BJ (cell line): ENCODE results near the gene PACS2. TPM values are rescaled to one million over a fixed set of nuclear protein-coding genes. Genes with fewer than 3 reads are reported as not detected.

ENCODE experiments used
- CTCF ChIA-PET: fragments of 350-600 bp; formaldehyde crosslinking; extraction: SDS; loops from one replicate; lab custom pipeline; 2021; ENCODE audit warnings: antibody characterized with exemption, inconsistent platforms; lab: Yijun Ruan, JAX
- POLR2A ChIA-PET: fragments of 300-600 bp; sonication (Branson Sonifier 250); formaldehyde crosslinking; extraction: SDS; loops from one replicate; lab custom pipeline; 2021; ENCODE audit warnings: antibody characterized with exemption; lab: Charles Lee
- DNase-seq: peaks from one replicate; pipeline ENCODE4 v3.0.0-alpha.2; 2011; ENCODE audit warnings: low read depth
- H3K27me3 ChIP-seq: 2 replicates; pipeline ENCODE4 v1.6.0; 2011; ENCODE audit warnings: low read length; ENCODE audit not compliant: control insufficient read depth, insufficient read depth
- H3K36me3 ChIP-seq: 2 replicates; pipeline ENCODE4 v1.5.1; 2011; ENCODE audit warnings: low read length; ENCODE audit not compliant: control insufficient read depth, insufficient read depth
- H3K4me3 ChIP-seq: 2 replicates; pipeline ENCODE4 v1.5.1; 2011; ENCODE audit warnings: low read depth, mild to moderate bottlenecking, control low read depth, low read length
- polyA plus RNA-seq: library from polyadenylated mRNA; depleted of rRNA; stranded (reverse); fragments of >200 nt; gene quantifications from 2 replicates; pipeline ENCODE4 v1.2.3, GENCODE V29; 2011
- TF ChIP-seq, protein P1 (sequence below): IDR thresholded peaks from 2 replicates; pipeline ENCODE4 v1.5.1; 2011; ENCODE audit warnings: low read depth, mild to moderate bottlenecking, control low read depth, inconsistent platforms, low read length, moderate library complexity; ENCODE audit not compliant: insufficient read depth

The PACS2 gene
- polyA plus RNA-seq, 1 experiment = 21.4 TPM

- no peaks in the 10 kb centered on the region for H3K27me3 ChIP-seq
- ChIA-PET CTCF (interaction anchor here (0.9 to 1.1 kb wide), 4 partner anchors 16 to 264 kb away, joined by 3 to 4 read pairs (median 4); no protein-coding TSS in a partner anchor), POLR2A (no interaction called here)
- peaks cover 14% of the 10 kb centered on the region for H3K36me3 ChIP-seq
- DNase-seq = no peak
- H3K4me3 ChIP-seq = no peak overlapping the region
- TF ChIP-seq, protein P1, sequence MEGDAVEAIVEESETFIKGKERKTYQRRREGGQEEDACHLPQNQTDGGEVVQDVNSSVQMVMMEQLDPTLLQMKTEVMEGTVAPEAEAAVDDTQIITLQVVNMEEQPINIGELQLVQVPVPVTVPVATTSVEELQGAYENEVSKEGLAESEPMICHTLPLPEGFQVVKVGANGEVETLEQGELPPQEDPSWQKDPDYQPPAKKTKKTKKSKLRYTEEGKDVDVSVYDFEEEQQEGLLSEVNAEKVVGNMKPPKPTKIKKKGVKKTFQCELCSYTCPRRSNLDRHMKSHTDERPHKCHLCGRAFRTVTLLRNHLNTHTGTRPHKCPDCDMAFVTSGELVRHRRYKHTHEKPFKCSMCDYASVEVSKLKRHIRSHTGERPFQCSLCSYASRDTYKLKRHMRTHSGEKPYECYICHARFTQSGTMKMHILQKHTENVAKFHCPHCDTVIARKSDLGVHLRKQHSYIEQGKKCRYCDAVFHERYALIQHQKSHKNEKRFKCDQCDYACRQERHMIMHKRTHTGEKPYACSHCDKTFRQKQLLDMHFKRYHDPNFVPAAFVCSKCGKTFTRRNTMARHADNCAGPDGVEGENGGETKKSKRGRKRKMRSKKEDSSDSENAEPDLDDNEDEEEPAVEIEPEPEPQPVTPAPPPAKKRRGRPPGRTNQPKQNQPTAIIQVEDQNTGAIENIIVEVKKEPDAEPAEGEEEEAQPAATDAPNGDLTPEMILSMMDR = no peak
These were observed 40.0 kb downstream of the PACS2 start for GRCh38 chr14:105354541-105354940.

GRCh38 chr14:105355049-105355575 is 40.6 kb downstream of the PACS2 start:
- POLR2A ChIA-PET = no interaction called here
- no peaks in the 10 kb centered on the region for H3K27me3 ChIP-seq
- CTCF ChIA-PET = interaction anchor here (1.0 kb wide), 1 partner anchor 15 kb away, joined by 4 read pairs; no protein-coding TSS in a partner anchor
- TF ChIP-seq, protein P1 = no peak
- peaks cover 13% of the 10 kb centered on the region for H3K36me3 ChIP-seq
- DNase-seq = no peak
- no peak overlapping the region for H3K4me3 ChIP-seq

DNA sequence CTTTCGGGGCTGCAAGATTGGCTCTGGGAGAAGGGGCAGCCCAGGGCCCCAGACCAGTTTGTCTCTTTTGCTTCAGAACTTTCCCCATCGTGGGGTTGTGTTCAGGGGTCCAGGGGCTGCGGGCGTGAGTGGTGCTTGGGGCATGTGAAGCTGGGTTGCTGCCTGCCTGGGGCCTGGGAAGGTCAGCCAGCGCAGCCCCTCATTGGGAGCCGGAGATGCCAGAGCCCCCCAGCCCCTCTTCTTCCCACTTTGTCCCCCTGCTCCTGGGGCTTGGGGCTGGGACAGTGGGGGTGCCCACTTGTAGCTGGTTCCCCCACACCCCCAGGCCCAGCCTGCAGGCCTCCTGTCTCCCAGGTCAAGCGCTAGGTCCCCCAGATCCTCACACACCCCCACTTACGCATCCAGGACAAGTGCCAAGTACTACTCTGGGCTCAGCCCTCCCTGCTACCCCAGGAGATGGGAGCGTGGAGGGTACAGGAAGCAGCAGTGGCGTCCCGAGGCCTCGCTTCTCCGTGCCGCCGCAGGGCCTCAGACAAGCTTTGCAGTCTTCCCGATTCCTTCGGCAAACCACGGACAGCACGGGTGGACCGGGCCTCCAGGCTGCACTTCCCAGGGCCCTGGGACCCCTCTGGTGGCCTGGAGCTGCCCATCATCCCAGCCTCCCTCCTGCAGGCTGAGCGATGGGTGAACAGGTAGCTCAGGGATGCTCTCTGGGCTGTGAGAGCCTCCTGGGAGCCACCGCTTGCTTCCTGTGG is 41.5 kb downstream of the PACS2 start:
- no peak for DNase-seq
- ChIA-PET CTCF (interaction anchor here (0.8 kb wide), 1 partner anchor 25 kb away, joined by 4 read pairs; no protein-coding TSS in a partner anchor), POLR2A (no interaction called here)
- Histone ChIP-seq H3K27me3 (no peaks in the 10 kb centered on the region), H3K36me3 (peaks cover 12% of the 10 kb centered on the region), H3K4me3 (no peak overlapping the region)
- TF ChIP-seq, protein P1 = no peak

DNA sequence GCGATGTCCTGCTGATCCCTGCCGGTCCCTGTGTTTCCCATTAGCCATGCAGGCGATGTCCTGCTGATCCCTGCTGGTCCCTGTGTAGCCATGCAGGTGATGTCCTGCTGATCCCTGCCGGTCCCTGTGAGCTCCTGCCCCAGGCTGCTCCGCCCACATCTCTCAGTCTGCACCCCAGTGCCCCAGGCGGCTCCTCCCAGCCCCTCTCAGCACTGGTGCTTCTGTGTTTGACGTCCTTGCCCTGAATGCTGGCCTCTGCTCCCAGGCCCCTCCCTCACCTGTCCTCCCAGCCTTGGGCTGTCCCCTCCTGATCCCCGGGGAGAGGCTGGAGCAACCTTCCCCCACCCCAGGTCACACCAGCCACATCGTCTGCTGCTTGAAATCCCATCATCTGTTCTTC is 42.4 kb downstream of the PACS2 start:
- DNase-seq = no peak
- ChIA-PET POLR2A (no interaction called here), CTCF (interaction anchor here (0.8 kb wide), 1 partner anchor 26 kb away, joined by 4 read pairs; no protein-coding TSS in a partner anchor)
- Histone ChIP-seq H3K4me3 (no peak overlapping the region), H3K36me3 (peaks cover 12% of the 10 kb centered on the region), H3K27me3 (no peaks in the 10 kb centered on the region)
- TF ChIP-seq, protein P1 = no peak

DNA sequence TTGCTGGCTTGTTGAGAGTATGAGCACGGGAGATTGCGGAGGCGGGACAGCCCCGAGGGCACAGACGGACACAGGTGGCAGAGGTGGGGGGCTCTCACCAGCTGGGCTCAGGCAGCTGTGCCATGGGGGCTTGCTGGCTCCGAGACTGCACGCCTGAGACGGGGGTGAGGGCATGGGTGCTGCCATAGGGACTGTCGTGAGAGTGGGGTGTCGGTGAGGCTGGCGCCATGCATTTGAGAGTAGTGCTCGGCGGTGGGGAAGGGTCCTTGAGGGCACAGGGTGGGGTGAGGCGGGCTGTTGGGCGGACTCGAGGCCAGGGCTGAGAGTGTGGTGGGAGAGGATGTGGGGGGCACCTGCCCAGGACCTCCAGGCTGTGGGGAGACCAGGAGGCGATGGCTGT is 43.1 kb downstream of the PACS2 start:
- ChIA-PET CTCF (interaction anchor here (1.1 kb wide), 1 partner anchor 133 kb away, joined by 5 read pairs; no protein-coding TSS in a partner anchor), POLR2A (no interaction called here)
- TF ChIP-seq, protein P1 = no peak
- Histone ChIP-seq H3K27me3 (no peaks in the 10 kb centered on the region), H3K4me3 (no peak overlapping the region), H3K36me3 (peaks cover 12% of the 10 kb centered on the region)
- DNase-seq = no peak
